Activated CD8-positive, alpha-beta T cell treated with anti-CD3 and anti-CD28 coated beads for 36 hours (primary cell): ENCODE data around the gene PIM2. TPM values are rescaled to one million over a fixed set of nuclear protein-coding genes. Genes with fewer than 3 reads are reported as not detected.

Experiments used
- ATAC-seq: fragments of 200-7000 bp; cut with Tn5 transposase; one replicate; pipeline ENCODE4 v1.10.0; 2021; ENCODE audit warnings: mild to moderate bottlenecking, moderate library complexity
- CTCF ChIA-PET: fragments of 350-600 bp; sonication (Branson Sonifier 250); formaldehyde crosslinking; loops from one replicate; lab custom pipeline; 2021; ENCODE audit warnings: antibody characterized with exemption; lab: Charles Lee
- POLR2A ChIA-PET: fragments of 350-600 bp; sonication (Branson Sonifier 250); formaldehyde crosslinking; loops from one replicate; lab custom pipeline; 2021; ENCODE audit warnings: antibody characterized with exemption; lab: Charles Lee
- DNase-seq: peaks from one replicate; pipeline ENCODE4 v3.0.0-alpha.2; 2020
- H3K27ac Mint-ChIP-seq: one replicate; pipeline ENCODE4 v1.8.0; 2021; ENCODE audit warnings: mild to moderate bottlenecking, mixed read lengths
- H3K27me3 Mint-ChIP-seq: one replicate; pipeline ENCODE4 v1.8.0; 2021; ENCODE audit warnings: mixed read lengths
- H3K36me3 Mint-ChIP-seq: one replicate; pipeline ENCODE4 v1.8.0; 2021; ENCODE audit warnings: low read depth, mixed read lengths
- H3K4me1 Mint-ChIP-seq: one replicate; pipeline ENCODE4 v1.8.0; 2021; ENCODE audit warnings: low read depth, mixed read lengths
- H3K4me3 Mint-ChIP-seq: one replicate; pipeline ENCODE4 v1.8.0; 2021; ENCODE audit warnings: mild to moderate bottlenecking, moderate library complexity, mixed read lengths
- H3K9me3 Mint-ChIP-seq: one replicate; pipeline ENCODE4 v1.8.0; 2021; ENCODE audit warnings: mixed read lengths
- intact Hi-C: fragments of 100-400 bp; cut with micrococcal nuclease; formaldehyde crosslinking; loops from one replicate; pipeline ENCODE4 v1.10.0; 2022
- total RNA-seq, 2 experiments: library from RNA; stranded (reverse); gene quantifications; one replicate each; pipeline ENCODE4 v1.2.3, GENCODE V29; 2021
- TF ChIP-seq, protein P1 (sequence below): fragments of 200-600 bp; IDR thresholded peaks from one replicate; pipeline ENCODE4 v1.8.0; 2022; ENCODE audit warnings: antibody characterized with exemption, mild to moderate bottlenecking

PIM2 gene
- total RNA-seq, 2 experiments from 2014 or later, result 169 to 177 TPM

DNA sequence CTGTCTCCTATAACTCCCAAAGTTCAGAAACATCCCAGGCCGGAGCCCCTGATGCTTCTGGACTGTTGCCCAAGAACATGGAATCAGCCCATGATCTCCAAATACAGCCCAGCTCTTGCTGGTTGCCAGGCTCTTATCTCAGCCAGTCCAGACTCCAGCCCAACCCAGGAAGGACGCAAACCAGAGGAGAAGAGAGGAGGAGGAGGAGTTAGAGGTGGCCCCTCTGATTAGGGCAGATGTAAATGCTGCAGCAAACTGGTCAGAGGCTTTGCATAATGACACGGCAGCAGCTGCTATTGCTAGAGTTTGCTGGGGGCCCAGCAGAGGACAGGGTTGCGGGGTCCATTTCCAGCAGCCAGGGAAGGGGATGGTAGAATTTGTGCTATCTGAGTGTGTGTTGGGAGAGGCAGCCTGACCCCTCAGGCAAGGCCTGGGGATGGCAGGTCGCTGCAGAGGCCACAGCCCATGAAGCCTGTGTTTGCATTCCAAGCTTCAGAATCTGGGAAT lies 42.8 kb upstream of the PIM2 start:
- H3K27me3 Mint-ChIP-seq, result no peaks in the 10 kb centered on the region
- H3K4me1 Mint-ChIP-seq, result peaks cover 14% of the 10 kb centered on the region
- DNase-seq (no peak), ATAC-seq (no peak)
- no peaks in the 10 kb centered on the region for H3K9me3 Mint-ChIP-seq
- H3K36me3 Mint-ChIP-seq, result no peaks in the 10 kb centered on the region
- no peak overlapping the region for H3K27ac Mint-ChIP-seq
- CTCF ChIA-PET, result interaction anchor here (0.7 kb wide), 1 partner anchor 11 kb away, joined by 3 read pairs; no protein-coding TSS in a partner anchor
- intact Hi-C loops, result no loop called here
- POLR2A ChIA-PET, result interaction anchor here (1.1 to 2.6 kb wide), 2 partner anchors 8 to 11 kb away, joined by 3 to 7 read pairs; no protein-coding TSS in a partner anchor
- TF ChIP-seq, protein P1, sequence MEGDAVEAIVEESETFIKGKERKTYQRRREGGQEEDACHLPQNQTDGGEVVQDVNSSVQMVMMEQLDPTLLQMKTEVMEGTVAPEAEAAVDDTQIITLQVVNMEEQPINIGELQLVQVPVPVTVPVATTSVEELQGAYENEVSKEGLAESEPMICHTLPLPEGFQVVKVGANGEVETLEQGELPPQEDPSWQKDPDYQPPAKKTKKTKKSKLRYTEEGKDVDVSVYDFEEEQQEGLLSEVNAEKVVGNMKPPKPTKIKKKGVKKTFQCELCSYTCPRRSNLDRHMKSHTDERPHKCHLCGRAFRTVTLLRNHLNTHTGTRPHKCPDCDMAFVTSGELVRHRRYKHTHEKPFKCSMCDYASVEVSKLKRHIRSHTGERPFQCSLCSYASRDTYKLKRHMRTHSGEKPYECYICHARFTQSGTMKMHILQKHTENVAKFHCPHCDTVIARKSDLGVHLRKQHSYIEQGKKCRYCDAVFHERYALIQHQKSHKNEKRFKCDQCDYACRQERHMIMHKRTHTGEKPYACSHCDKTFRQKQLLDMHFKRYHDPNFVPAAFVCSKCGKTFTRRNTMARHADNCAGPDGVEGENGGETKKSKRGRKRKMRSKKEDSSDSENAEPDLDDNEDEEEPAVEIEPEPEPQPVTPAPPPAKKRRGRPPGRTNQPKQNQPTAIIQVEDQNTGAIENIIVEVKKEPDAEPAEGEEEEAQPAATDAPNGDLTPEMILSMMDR, result no peak
- H3K4me3 Mint-ChIP-seq, result no peak overlapping the region

DNA sequence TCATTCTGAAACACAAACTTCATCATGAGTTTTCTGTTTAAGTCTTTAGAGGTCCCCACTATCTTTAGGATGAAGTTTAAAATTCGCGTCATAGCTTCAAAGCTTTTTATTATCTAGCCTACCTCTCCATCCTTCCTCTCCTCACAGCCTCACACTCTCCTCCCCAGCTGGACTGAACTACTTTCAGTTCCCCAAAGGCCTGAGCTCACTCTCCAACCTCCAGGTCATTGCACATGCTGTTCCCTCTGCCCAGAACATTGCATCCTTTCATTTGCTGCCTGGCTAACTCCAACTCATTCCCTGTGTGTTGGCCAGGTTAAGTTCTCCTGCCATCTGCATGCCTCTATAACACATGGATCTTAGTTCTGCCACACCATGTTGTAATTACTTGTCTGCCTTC lies 41.5 kb upstream of the PIM2 start:
- H3K27ac Mint-ChIP-seq, result peak overlapping the region; percentile 80
- H3K4me1 Mint-ChIP-seq, result peaks cover 23% of the 10 kb centered on the region
- no peak for ATAC-seq
- peaks cover 4% of the 10 kb centered on the region for H3K36me3 Mint-ChIP-seq
- CTCF ChIA-PET, result no interaction called here
- intact Hi-C loops, result no loop called here
- peak overlapping the region; percentile 58 for H3K4me3 Mint-ChIP-seq
- no peaks in the 10 kb centered on the region for H3K9me3 Mint-ChIP-seq
- no peak for DNase-seq
- no peaks in the 10 kb centered on the region for H3K27me3 Mint-ChIP-seq
- TF ChIP-seq, protein P1, result no peak
- POLR2A ChIA-PET, result no interaction called here

DNA sequence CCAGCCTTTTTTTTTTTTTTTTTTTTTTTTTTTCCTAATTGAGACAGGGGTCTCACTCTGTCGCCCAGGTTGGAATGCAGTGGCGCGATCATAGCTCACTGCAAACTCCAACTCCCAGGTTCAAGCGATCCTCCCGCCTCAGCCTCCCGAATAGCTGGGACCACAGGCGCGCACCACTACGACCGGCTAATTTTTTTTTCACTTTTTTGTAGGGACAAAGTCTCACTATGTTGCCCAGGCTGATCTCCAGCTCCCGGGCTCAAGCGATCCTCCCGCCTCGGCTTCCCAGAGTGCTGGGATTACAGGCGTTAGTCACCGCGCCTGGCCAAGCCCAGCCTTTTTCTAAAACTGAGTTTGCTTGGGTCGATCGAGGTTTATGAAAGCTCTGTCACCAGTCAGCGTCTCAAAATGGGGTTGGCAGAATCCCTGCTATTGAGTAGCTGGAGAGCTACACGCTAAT lies 39.8 kb upstream of the PIM2 start:
- ATAC-seq, result no peak
- Mint-ChIP-seq H3K36me3 (peaks cover 14% of the 10 kb centered on the region), H3K4me1 (peaks cover 36% of the 10 kb centered on the region), H3K9me3 (no peaks in the 10 kb centered on the region), H3K27ac (peak overlapping the region; percentile 100), H3K4me3 (peak overlapping the region; percentile 98), H3K27me3 (no peaks in the 10 kb centered on the region)
- CTCF ChIA-PET, result interaction anchor here (0.8 to 2.1 kb wide), 5 partner anchors 13 to 158 kb away, joined by 3 to 7 read pairs (median 3); partner anchors contain the start of genes PQBP1 and TFE3
- DNase-seq, result peak; percentile 22
- TF ChIP-seq, protein P1, result no peak
- POLR2A ChIA-PET, result interaction anchor here (1.1 to 4.7 kb wide), 4 partner anchors 14 to 84 kb away, joined by 4 to 48 read pairs (median 6); partner anchors contain the start of gene SLC35A2
- intact Hi-C loops, result loop anchor here (10.0 kb wide), 1 partner anchor 46 kb away; the partner anchor contains the start of gene GRIPAP1

DNA sequence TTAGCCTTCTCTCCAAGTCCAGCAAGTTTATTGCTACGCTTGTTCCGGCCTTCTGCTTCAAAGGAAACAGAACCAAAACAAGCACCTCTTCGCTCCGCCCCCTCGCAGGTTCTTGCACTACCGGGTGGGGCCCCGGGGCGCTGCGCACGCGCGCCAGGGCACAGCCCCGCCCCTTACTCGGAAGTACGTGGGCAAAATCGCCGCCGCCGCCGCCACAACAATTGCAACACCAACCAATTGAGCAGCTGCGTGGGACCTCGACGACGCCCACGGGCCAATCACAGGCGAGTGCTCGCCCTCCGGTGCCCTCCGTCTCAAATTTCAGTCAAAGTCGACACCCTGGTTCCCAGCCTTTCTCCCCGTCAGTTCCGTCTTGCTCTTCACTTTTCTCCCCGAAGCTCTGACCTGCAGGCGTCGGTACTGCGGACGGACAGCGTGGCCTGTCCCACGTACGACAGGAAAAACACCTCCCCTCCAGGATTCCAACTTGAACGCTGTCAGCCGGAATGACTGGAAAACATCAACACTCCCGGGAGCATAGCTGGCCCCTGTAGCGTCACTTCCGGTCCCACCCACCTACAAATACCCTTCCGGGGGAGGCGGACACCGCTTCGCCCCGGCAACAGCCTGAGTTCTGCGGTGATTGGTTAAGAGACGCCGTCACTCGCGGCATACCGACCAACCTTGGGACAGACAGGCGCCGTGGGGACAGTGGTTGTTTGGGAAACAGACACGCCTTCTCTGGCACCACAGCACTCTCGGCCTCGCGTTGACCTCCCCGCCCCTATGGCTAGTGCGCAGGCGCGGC lies 39.2 kb upstream of the PIM2 start:
- H3K27ac Mint-ChIP-seq, result peak overlapping the region; percentile 100
- H3K4me3 Mint-ChIP-seq, result peak overlapping the region; percentile 98
- DNase-seq, result peak; percentile 95
- POLR2A ChIA-PET, result interaction anchor here (1.0 to 4.7 kb wide), 8 partner anchors 12 to 84 kb away, joined by 3 to 48 read pairs (median 6); partner anchors contain the start of gene SLC35A2
- CTCF ChIA-PET, result interaction anchor here (0.8 to 2.1 kb wide), 4 partner anchors 52 to 157 kb away, joined by 3 to 7 read pairs (median 4); partner anchors contain the start of genes PQBP1 and TFE3
- peaks cover 16% of the 10 kb centered on the region for H3K36me3 Mint-ChIP-seq
- peak; percentile 85 for ATAC-seq
- H3K9me3 Mint-ChIP-seq, result no peaks in the 10 kb centered on the region
- intact Hi-C loops, result loop anchor here (10.0 kb wide), 1 partner anchor 47 kb away; the partner anchor contains the start of gene GRIPAP1
- TF ChIP-seq, protein P1, result no peak
- H3K4me1 Mint-ChIP-seq, result peaks cover 42% of the 10 kb centered on the region
- H3K27me3 Mint-ChIP-seq, result no peaks in the 10 kb centered on the region
